Raji (cell line): ENCODE results near the gene CLEC7A.

Experiments
- POLR2A ChIP-seq: IDR thresholded peaks from 2 replicates; pipeline ENCODE4 v1.6.1; 2011; ENCODE audit warnings: low read depth, low read length, control low read depth; ENCODE audit not compliant: insufficient read depth

CLEC7A gene

DNA sequence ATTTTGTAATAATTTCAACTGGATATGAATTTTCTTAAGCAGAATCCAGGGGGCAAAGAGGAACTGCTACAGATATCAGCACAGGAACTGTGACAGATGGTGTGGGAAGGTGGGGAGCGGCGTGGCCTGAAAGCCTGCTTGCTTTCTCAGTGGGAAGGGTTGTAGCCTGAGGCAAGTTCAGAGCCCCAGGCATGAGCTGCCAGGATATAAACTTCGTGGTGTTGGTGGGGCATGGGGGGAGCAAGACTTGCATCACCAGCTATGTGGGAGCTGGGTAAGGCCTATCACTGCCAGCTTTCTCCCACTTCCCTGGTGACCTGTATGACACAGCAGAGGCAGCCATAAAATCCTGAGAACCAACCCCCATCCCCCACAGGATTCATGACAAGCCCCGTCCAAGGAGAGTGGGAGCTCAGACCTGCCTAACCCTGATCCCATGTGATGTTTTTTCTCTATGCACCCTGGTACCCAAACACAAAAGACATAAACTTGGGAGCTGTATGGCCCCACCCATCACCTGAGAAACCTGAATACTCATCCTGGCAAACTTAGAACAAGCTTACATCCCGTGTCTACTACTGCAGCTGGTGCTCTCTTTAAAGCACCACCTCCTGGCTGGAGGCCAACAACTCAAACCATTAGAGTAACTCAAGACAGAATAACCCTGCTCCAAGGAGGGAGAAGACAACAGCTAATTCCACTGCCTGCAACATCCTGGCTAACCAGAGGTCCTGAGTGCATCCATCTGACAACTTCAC, 47.7 kb downstream of the CLEC7A start:
- no peak for TF ChIP-seq POLR2A

DNA sequence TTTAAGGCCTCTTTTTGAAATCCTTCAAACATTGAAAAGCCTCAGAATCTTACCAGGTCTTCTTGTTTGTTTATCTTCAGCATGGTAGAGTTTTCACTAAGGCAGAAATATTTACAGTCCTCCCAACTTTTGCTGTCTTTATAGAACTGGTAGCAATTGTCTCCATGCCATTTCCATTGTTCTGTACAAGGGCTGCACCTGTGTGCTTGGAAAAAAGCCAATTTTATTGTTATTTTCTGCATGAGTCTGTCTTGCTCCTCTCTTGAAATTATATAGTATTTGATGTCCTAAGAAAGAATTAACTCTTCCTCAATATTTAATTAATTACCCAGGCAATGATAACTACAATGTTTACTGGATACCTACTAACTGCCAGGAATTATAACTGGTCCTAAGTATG, 54.5 kb downstream of the CLEC7A start:
- no peak for TF ChIP-seq POLR2A

DNA sequence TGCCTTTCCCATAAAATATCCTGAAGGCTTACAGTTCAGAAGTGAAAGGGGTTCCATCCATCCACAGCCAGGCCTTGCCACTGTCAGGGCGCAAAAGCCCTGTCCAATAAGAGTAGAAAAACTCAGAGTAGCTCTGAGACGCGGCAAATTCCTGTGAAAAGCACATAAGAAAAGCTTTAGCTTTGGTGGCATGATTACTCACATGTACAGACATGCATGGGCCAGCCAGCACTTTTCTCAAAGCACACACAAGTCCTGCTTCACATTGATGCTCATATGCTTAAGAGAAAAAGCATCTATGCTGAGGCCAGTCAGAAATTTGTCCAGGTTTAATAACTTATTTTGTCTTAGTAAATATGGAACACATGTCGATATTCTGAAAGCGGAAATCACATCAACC, 56.7 kb downstream of the CLEC7A start:
- no peak for TF ChIP-seq POLR2A

DNA sequence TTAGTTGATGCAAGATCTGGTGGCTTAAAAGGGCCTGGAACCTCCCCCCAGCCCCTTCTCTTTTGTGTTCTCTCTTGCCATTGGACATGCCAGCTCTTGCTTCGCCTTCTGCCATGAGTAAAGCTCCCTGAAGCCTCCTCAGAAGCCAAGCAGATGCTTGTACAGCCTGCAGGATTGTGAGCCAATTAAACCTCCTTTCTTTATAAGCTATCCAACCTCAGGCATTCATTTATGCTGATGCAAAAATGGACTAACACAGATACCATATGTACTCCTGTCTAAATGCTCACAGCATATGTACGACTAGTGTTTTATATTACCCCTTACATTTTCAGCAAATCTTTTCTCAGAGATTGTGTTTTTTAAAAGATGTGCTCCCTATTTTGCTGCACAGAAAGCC, 57.9 kb downstream of the CLEC7A start:
- no peak for TF ChIP-seq POLR2A

DNA sequence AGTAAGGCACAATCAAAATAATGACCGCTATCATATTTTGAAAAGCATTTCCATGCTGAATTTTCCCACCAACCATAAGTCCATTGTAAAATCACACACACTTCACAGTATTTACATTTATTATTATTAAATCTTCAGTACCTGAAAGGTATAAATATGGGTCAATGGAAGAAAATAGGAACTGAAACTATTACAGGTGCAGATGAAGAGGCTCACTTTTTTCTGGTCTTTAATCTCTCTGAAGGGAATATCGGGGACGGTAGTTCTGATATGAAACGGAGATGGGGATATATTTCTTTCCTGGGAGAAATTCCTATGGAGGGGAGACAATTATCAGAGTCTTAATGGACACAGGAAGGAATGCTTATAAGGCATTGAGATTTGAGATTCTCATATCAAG, 59.6 kb downstream of the CLEC7A start:
- no peak for TF ChIP-seq POLR2A

DNA sequence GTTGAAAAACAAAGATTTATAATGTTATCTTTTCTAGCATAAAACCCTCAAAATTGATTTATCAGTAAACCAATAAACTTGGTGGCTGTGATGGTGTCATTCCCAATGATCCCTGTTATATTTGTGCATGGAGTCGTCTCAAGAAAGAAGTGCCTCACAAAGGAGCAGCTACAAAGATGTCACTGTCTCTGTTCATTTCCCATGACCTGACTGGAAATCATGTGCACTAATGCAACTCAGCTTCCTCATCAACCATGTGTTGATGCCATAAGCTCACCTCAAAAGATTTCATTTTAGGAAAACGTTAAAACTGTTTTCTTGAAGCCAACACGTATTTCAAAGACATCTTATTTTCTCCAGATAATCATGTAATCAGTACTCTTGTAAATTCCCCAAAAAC, 60.0 kb downstream of the CLEC7A start:
- no peak for TF ChIP-seq POLR2A

DNA sequence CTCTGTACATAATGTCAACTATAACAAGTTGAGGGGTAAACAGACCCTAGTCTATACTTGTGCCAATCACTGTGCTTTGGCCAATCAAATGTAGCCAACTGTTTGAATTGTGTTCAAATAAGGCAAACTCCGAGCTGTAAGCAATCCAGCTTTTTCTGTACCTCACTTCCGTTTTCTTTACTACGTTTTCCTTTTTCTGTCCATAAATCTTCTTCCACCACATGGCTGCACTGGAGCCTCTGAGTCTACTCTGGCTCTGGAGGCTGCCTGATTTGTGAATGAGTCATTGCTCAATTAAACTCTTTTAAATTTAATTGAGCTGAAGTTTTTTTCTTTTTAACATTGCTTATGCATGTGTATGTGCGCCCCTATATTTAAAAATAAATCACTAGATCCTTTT, 60.9 kb downstream of the CLEC7A start:
- TF ChIP-seq POLR2A: no peak

DNA sequence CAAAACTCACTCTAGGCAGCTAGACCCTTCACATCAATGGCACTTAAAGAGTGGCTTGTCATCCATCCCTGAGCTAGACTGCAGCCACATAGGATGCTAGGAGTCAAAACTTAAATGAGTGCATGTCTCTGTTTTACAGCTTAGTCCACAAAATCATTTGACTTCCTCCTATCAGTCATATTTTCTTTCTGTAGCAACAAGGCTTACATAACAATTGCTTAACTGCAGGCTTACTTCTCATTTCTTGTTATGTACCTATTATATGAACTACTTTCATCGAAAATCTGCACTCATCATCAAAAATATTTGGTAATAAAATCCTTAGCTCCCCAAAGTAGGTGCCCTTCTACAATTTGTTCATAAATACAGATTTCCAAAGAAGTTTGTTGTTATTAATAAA, 61.4 kb downstream of the CLEC7A start:
- no peak for TF ChIP-seq POLR2A

DNA sequence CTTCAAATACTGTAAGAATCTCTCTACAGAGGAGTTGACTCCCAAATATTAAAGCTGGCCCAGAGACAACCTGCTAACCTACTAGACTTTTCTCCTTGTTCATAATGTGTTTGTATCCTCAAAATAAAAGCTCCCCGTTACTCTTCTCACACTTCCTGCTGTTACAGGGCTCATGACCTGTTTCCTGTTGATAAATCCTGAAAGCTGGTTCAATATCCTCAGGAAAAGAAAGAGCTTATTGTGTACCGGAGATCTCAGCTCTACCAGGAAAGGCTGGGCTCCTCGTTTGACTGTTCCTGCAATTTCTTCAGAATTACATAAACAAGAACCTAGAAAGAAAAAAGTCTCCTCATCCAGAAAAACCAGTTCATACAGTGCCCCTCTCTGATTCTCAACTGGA, 62.1 kb downstream of the CLEC7A start:
- TF ChIP-seq POLR2A: no peak

DNA sequence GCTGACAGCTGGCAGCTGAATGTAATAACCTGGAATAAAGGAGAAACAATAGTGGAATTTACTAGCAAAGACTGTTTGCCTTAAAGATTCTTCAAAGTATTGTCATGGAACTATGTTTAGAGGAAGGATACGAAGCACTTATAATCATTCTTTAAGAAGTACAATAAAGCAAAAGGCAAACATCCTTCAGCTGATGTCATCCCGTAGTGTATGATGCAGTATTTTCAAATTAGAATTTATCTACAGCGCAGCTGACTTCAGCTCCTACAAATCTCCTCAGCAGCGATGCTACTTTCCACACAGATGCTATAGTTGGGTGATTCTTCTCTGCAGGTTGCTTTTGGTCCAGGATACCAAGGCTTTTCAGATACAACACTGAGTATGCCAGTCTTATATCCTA, 62.7 kb downstream of the CLEC7A start:
- no peak for TF ChIP-seq POLR2A
